ENCODE data around the gene LIPT1. TPM values are rescaled to one million over a fixed set of nuclear protein-coding genes. Genes with fewer than 3 reads are reported as not detected.
"Not testable (repeated sequence)": the region's sequence is repeated elsewhere in the genome, so short reads cannot be mapped to it uniquely, and the experiment has no call there.

The LIPT1 gene
- polyA plus RNA-seq, 10 donors = 6.3 to 11.6 (median 9.0) TPM

DNA sequence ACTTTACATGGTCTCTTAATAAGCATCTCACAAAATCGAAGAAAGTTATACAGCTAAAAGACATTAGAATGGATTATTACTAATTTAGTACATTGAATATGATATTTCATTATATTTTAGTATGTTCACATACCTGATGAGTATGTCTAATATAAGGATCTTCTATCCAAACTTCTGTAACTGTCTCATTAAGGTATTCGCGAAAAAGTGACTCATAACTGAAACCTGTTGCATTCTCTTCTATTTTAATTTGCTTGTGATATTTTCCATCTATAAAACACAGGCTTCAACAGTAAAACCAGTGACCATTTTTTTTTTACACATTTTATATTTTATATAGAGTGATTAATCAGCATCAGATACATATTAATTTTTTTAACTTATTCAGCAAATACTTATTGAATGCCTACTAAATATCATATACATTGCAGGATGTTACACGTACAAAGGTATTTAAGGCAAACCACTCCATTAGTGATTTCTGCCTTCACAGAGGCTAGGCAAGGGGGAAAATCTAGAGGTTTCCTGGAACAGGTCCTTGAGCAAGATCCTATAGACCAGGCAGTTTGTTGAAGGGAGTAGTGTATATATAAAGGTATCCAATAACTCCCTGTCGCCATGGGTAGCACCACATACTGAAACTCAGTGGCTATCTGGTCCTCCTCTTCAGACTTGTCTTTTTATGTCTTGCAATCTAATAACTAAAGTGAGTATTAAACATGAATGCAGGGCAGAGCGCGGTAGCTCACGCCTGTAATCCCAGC lies 16.8 kb downstream of the LIPT1 start:
- DNase-seq = no peak

DNA sequence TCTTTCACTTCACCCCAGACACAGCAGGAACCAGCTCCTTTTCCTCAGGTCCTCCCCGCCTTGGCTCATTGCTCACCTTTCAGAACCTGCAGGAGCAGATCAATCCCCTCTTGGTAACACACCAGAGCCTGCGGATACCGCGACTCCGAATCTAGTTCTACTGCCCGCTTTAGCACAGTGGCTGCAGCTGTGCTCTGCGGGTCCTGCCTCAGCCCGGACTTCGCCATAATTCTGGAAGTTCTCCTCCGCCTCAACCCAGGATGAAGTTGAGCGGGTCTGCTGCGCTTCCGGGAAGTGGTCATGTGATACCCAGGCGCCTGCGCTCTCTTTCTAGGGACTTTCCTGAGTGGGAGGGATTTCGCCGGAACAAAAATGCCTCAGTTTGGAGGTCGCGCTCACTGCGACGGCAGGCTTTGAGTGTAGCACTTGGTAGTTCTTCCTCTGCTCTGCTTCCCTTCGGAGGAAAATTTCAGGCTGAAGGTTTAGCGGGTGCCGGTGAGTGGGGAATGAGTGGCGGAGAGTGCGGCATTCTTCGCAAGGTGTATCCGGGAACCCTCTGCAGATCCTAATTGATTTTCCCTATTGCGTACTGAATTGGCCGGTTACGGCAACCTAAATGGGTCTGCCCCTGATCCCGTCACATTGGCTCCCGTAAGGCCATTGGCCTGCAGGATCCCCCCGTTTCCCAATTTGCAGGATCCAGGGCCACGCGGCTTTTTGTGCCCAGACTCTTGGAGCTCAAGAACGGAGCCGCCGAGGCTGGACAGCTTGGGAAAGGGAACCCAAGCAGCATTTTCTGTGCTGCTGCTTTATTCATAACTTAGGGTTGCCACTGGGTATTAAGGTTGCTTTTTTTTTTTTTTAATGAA lies 26.2 kb downstream of the LIPT1 start, which contains the start of the genes MITD1 and MRPL30:
Gene MITD1 (minus strand): TSS at position 304 of the 869 bp plus-strand sequence. CDS start 77 bp downstream, at position 227.
Gene MRPL30 (plus strand): TSS at position 430 of the 869 bp plus-strand sequence. CDS start 5,020 bp downstream, outside the sequence.
- peak; percentile 97 to 98 (median 97) for DNase-seq

DNA sequence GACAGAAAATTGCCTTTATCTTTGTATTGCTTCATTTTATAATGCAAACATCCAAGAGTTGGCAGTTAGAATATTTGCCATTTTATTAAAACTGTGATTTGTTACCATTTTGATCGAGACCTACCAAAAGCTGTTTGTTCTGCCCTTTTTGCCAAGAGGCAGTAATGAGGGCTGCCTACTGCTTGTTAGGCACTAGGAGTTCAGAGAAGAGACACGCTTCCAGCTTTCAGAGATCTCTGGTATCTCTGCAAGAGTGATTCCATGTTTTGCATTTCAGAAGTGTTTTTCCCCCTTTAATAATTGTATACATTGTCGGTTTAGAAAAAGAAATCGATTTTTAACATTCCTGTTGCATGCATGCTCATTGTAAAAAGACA lies 26.8 kb downstream of the LIPT1 start:
- no peak for DNase-seq

DNA sequence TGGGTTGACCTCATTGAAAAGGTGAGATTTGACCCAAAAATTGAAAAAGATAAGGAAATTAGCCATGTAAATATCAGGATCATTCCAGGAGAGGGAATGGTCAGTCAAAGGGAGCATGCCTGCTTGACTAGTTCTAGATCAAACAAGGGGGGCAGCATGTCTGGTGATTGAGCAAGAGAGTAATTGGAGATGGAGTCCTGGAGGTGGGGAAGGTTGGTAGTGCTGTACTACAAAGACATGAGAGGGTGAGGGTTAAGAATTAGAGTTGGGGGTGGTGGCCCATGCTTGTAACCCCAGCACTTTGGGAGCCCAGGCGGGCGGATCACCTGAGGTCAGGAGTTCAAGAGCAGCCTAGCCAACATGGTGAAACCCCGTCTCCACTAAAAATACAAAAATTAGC lies 28.3 kb downstream of the LIPT1 start:
- no peak for DNase-seq

DNA sequence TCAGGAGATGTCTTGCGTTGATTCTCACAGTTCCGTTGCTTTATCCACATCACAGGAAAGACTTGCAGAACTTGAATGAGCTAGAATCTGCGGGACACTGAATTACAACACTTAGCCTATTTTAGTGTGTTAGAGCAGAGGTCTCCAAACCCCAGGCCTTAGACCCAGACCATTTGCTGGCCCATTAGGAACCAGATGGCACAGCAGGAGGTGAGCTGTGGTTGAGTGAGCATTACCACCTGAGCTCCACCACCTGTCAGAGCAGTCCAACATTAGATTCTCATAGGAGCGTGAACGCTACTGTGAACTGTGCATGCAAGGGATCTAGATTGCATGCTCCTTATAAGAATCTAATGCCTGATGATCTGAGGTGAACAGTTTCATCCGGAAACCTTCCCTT lies 30.0 kb downstream of the LIPT1 start:
- DNase-seq = no peak

DNA sequence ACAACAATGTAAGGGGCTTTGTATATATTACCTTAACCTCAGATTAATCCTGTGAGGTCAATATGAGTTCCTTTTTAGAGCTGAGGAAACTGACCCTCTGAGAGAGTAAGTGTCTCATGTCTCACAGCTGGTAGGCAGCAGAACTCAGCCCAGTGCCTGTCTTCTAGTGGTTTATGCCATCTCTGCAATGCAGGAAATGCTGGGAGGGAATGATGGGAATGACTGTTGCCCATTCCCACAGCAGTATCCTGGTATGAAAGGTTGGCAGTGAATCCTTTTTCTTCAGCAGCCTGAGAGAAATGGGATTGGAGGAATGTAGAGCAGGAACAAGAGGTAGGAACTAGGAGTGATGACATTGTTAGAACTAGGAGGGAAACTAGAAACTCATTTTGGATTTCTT lies 32.2 kb downstream of the LIPT1 start:
- no peak for DNase-seq

DNA sequence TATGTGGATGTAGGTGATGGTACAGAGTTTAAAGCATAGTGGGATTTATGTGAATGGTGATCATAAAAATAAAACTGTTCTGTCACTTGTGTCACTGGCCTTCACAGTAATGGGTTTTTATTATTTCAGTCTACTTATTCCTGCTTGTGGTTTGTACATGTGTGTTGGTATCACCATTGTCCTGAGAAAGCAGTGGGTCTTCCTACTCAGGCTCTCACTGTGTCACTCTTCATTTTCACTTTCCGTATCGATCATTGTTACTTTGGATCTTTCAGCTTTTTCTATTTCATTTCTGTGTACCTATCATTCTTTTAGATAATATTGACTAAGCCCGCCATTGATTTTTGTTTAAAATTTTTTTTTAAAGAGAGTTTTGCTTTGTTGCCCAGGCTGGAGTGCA lies 33.6 kb downstream of the LIPT1 start:
- DNase-seq = no peak

DNA sequence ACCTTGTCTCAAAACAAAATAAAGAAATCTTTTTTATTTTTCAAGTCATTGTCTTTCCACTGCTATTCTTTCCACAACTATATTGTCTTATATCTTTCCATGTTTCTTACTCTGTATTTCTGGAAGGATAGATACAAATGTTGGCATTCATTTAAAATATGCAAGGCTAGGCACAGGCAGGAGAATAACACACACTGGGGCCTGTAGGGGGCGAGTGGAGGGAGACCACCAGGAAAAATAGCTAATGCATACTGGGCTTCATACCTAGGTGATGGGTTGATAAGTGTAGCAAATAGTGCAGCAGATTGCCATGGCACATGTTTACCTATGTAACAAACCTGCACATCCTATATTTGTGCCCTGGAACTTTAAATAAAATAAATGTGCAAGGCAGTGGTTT lies 35.8 kb downstream of the LIPT1 start:
- DNase-seq = no peak

DNA sequence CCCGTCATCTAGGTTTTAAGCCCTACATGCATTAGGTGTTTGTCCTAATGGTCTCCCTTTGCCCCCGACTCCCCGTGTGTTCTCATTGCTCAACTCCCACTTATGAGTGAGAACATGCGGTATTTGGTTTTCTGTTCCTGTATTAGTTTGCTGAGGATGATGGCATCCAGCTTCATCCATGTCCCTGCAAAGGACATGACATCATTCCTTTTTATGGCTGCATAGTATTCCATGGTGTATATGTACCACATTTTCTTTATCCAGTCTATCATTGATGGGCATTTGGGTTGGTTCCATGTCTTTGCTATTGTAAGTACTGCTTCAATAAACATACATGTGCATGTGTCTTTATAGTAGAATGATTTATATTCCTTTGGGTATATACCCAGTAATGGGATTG lies 37.6 kb downstream of the LIPT1 start:
- DNase-seq = not testable (repeated sequence)

DNA sequence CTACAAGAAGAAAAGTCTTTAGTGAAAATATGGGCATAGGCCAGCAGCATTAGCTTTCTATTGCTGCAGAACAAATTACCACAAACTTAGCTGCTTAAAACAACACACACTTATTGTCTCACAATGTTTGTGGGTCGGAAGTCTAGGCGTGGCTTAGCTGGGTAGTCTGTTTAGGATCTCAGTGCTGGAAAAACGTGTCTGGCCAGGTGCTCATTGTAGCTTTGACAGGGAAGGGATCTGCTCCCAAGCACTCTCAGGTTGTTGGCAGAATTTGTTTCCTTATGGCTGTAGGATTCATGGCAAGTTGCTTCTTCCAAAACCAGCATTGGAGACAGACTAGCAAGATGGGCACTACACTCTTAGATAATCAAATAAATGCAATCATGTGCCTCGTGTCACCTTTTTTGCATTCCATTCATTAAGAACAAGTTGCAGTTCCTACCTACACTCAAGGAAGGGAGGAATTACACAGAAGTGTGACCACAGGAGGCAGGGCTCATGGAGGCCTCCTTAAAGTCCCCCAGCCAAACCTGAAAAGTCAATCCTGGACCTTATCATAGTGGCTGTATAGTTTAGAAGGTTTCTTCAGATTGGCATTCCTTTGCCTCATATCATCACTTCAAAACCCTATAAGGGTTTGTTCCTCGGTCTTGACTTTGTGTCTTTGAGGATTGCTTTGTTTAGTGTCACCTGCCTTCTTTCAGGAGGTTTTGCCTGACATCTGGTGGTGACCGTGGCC lies 43.5 kb downstream of the LIPT1 start:
- no peak for DNase-seq

DNA sequence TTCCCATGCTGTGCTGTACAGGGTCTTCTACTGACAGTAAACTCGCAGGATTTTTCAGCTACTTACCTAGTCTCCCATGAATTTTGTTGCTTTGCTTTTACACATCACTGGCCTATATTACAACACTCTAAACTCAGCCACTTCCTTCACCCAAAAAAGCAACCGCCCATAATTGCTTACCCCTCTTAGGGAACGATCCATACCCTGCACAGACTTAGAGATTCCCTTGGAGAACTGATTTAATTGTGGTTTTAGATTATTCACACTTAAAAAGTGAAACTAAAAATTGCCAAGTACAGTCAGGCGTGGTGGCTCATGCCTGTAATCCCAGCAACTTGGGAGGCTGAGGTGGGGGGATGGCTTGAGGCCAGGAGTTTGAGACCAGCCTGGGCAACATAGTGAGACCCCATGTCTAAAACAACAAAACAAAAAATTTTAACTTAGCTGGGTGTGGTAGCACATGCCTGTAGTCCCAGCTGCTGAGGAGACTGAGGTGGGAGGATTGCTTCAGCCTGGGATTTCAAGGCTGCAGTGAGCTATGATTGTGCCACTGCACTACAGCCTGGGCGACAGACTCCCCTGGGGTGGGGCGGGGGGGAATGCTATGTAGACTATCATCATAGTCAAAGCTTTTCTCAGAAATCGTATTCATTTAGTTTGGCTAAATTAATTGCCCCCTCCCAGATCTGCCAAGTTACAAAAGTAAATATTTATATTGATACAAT lies 45.5 kb downstream of the LIPT1 start:
- DNase-seq = no peak

DNA sequence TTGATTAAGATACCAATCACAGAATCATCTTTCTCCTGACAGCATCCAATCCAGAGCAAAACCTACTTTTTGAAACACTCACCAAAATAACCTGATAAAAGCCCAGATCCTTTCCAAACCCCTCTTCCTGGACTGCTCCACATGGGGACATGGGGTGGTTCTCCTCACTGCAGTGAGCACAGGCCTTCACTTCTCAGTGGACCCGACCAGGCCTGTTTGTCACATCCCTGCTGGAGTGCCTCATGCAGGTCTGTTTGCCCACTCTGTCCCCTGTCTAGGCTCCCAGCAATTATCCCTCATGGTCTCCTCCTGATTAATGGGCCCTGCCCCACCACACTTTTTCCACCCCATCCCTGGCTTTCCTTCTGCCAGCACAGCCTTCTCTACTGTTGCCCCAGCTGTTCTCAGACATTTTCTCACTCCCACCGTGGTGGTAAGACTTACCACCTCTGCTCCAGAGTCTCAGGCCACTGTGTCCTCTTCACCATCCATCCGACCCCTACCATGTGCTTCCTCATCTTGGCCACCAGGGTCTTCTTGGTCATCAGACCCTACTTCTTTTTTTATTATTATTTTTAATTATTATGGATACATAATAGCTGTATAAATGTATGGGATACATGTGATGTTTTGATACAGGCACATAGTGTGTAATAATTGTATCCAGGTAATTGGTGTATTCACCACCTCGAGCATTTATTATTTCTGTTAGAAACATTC lies 47.4 kb downstream of the LIPT1 start:
- no peak for DNase-seq

DNA sequence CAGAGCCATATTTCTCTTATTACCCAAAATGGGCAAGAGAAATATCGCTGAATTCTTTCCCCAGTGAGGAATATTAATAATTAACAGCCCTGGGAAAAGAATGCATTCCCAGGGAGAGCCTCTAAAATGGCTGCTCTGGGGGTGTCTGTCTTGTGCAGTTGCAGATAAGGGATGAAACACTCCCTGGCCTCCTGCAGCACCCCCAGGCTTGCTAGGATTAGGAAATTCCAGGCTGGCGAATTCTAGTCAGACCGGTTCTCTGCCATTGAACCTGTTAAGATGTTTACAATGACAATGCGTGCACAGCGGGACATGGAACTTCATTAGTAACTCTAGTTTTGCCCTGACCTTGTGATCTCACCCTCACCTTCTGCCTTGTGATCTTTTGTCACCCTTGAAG lies 50.7 kb downstream of the LIPT1 start:
- no peak for DNase-seq

Other genes starting within 250 kb of the LIPT1 start
- gene CRACDL, start 218.7 kb upstream of the LIPT1 start, polyA plus RNA-seq (ENCODE audit: insufficient read length in 10 of 10) = 1 to 10 TPM; 1.2 to 3.0 (median 1.8) TPM
- gene C2orf15, start 13.3 kb upstream of the LIPT1 start, polyA plus RNA-seq (ENCODE audit: insufficient read length in 10 of 10) = under 1 TPM; 0.13 to 0.71 (median 0.55) TPM
- 1 to 10 TPM; 1.3 to 3.9 (median 2.4) TPM for gene TSGA10, start within 50 bp of the LIPT1 start, polyA plus RNA-seq (ENCODE audit: insufficient read length in 10 of 10)
- 10 to 100 TPM; 17.4 to 30.9 (median 23.4) TPM for gene MITD1, start 26.1 kb downstream of the LIPT1 start, polyA plus RNA-seq (ENCODE audit: insufficient read length in 10 of 10)
- gene MRPL30, start 26.2 kb downstream of the LIPT1 start, polyA plus RNA-seq (ENCODE audit: insufficient read length in 10 of 10) = 10 to 100 TPM; 34.7 to 50.1 (median 41.5) TPM
- under 1 TPM in 3 of 10 donors, not detected in 7; 0.26 to 0.73 (median 0.56) TPM for gene LYG2, start 100.7 kb downstream of the LIPT1 start, polyA plus RNA-seq (ENCODE audit: insufficient read length in 10 of 10)
- 1 to 10 TPM in 9 of 10 donors, under 1 TPM in 1; 0.91 to 4.6 (median 2.0) TPM for gene LYG1, start 146.2 kb downstream of the LIPT1 start, polyA plus RNA-seq (ENCODE audit: insufficient read length in 10 of 10)
- gene TXNDC9, start 181.4 kb downstream of the LIPT1 start, polyA plus RNA-seq (ENCODE audit: insufficient read length in 10 of 10) = 10 to 100 TPM; 22.4 to 27.9 (median 25.1) TPM
- gene EIF5B, start 182.4 kb downstream of the LIPT1 start, polyA plus RNA-seq (ENCODE audit: insufficient read length in 10 of 10) = 10 to 100 TPM; 45.7 to 64.2 (median 56.4) TPM